Astrocyte of the cerebellum (primary cell): ENCODE results near the gene RAC2.
A peak's percentile ranks its signal among the peaks of the same experiment; 100 is the strongest.

Experiments used
- DNase-seq: peaks from one replicate; pipeline ENCODE4 v3.0.0-alpha.2; 2011; ENCODE audit warnings: low read depth
- H3K4me3 ChIP-seq: 2 replicates; pipeline ENCODE4 v1.5.1; 2011; ENCODE audit warnings: mild to moderate bottlenecking, low read depth, low read length, moderate library complexity
- CTCF ChIP-seq: IDR thresholded peaks from 2 replicates; pipeline ENCODE4 v1.5.1; 2012; ENCODE audit warnings: low read length, low read depth, moderate library complexity, mild to moderate bottlenecking; ENCODE audit errors: missing control alignments
- in situ Hi-C: cut with HindIII; loops from 2 replicates; pipeline ENCODE4 v1.10.0; 2017; ENCODE audit warnings: low sequenced_read_pairs

Gene RAC2

GRCh38 chr22:37230673-37231405 lies 13.2 kb downstream of the RAC2 start:
- DNase-seq, result no peak
- no peak for TF ChIP-seq CTCF
- no peak overlapping the region for H3K4me3 ChIP-seq
- in situ Hi-C loops, result no loop called here

GRCh38 chr22:37229805-37230672 lies 14.0 kb downstream of the RAC2 start:
- no peak for DNase-seq
- H3K4me3 ChIP-seq, result no peak overlapping the region

GRCh38 chr22:37229012-37229804 lies 14.9 kb downstream of the RAC2 start:
- no peak overlapping the region for H3K4me3 ChIP-seq
- TF ChIP-seq CTCF, result no peak
- DNase-seq, result peak; percentile 66
- in situ Hi-C loops, result no loop called here

More at GRCh38 chr22:37229805-37230672, 14.0 kb downstream of the RAC2 start:
- in situ Hi-C loops, result no loop called here
- TF ChIP-seq CTCF, result no peak

GRCh38 chr22:37228106-37229011 lies 15.7 kb downstream of the RAC2 start:
- H3K4me3 ChIP-seq, result no peak overlapping the region
- no peak for TF ChIP-seq CTCF
- in situ Hi-C loops, result no loop called here
- peak; percentile 37 for DNase-seq

- no peak overlapping the region for H3K4me3 ChIP-seq
- DNase-seq, result no peak
- TF ChIP-seq CTCF, result no peak
- in situ Hi-C loops, result no loop called here
Measured at GRCh38 chr22:37226514-37226913, 17.6 kb downstream of the RAC2 start.

GRCh38 chr22:37226087-37226486 lies 18.0 kb downstream of the RAC2 start:
- no peak for DNase-seq

More at GRCh38 chr22:37226087-37226486, 18.0 kb downstream of the RAC2 start:
- H3K4me3 ChIP-seq, result no peak overlapping the region
- in situ Hi-C loops, result no loop called here
- TF ChIP-seq CTCF, result no peak
